Liver (tissue), 9 donors: ENCODE results near the gene NR2F1. TPM values are rescaled to one million over a fixed set of nuclear protein-coding genes. Genes with fewer than 3 reads are reported as not detected.
A peak's percentile ranks its signal among the peaks of the same experiment; 100 is the strongest.

Experiments used
- DNase-seq: peaks from one replicate; pipeline ENCODE4 v3.0.0-alpha.2; 2017; ENCODE audit warnings: low spot score
- H3K27ac ChIP-seq, 2 donors: one replicate each; pipeline ENCODE4 v1.7.0; 2013; ENCODE audit warnings: inconsistent platforms in 2 of 2, low read length in 2 of 2, control low read depth in 1 of 2, low read depth in 1 of 2, mild to moderate bottlenecking in 1 of 2
- H3K27me3 ChIP-seq, 4 donors: one replicate each; pipeline versions ENCODE4 v1.6.1 to v1.7.0; 2013; ENCODE audit warnings: low read length in 3 of 4, inconsistent platforms in 1 of 4, mild to moderate bottlenecking in 1 of 4, moderate library complexity in 1 of 4; ENCODE audit not compliant: control insufficient read depth in 4 of 4, insufficient read depth in 4 of 4
- H3K36me3 ChIP-seq, 4 donors: one replicate each; pipeline versions ENCODE4 v1.6.1 to v1.7.0; 2013; ENCODE audit warnings: low read length in 3 of 4, mild to moderate bottlenecking in 3 of 4, low read depth in 1 of 4, moderate library complexity in 1 of 4; ENCODE audit not compliant: control insufficient read depth in 4 of 4, insufficient read depth in 3 of 4
- H3K4me1 ChIP-seq, 4 donors: one replicate each; pipeline versions ENCODE4 v1.6.1 to v1.7.0; 2013; ENCODE audit warnings: low read length in 3 of 4, mild to moderate bottlenecking in 3 of 4, moderate library complexity in 1 of 4; ENCODE audit not compliant: control insufficient read depth in 4 of 4, insufficient read depth in 4 of 4
- H3K4me3 ChIP-seq, 3 donors: one replicate each; pipeline versions ENCODE4 v1.6.1 to v1.7.0; 2013; ENCODE audit warnings: low read length in 3 of 3, control low read depth in 1 of 3, low read depth in 1 of 3, mild to moderate bottlenecking in 1 of 3
- H3K9ac ChIP-seq, 2 donors: one replicate each; pipeline ENCODE4 v1.7.0; 2013; ENCODE audit warnings: low read length in 2 of 2, mild to moderate bottlenecking in 2 of 2, moderate library complexity in 2 of 2, control low read depth in 1 of 2, low read depth in 1 of 2
- H3K9me3 ChIP-seq, 4 donors: one replicate each; pipeline versions ENCODE4 v1.6.1 to v1.7.0; 2013; ENCODE audit warnings: low read length in 3 of 4; ENCODE audit not compliant: control insufficient read depth in 4 of 4
- ATF3 ChIP-seq: IDR thresholded peaks from 2 replicates; pipeline ENCODE4 v1.6.1; 2016; ENCODE audit warnings: antibody characterized with exemption
- CTCF ChIP-seq: fragments of 150-350 bp; IDR thresholded peaks from 2 replicates; pipeline ENCODE4 v1.5.1; 2017; ENCODE audit warnings: improper control_type of control experiment, low read depth, low read length; ENCODE audit not compliant: missing input control
- EGR1 ChIP-seq, 2 donors: IDR thresholded peaks; 2 replicates each; pipeline ENCODE4 v1.6.1; 2016 to 2018; ENCODE audit warnings: antibody characterized with exemption in 2 of 2, low read depth in 2 of 2
- FOXA1 ChIP-seq: IDR thresholded peaks from 2 replicates; pipeline ENCODE4 v1.6.1; 2016; ENCODE audit warnings: antibody characterized with exemption
- FOXA2 ChIP-seq: IDR thresholded peaks from 2 replicates; pipeline ENCODE4 v1.6.1; 2016; ENCODE audit warnings: antibody characterized with exemption
- GABPA ChIP-seq, 2 donors: IDR thresholded peaks in 1 of 2; conservative IDR thresholded peaks in 1 of 2; 2 replicates each; pipeline ENCODE4 v1.6.1; 2016; ENCODE audit warnings: antibody characterized with exemption in 2 of 2, mild to moderate bottlenecking in 1 of 2, moderate library complexity in 1 of 2
- HNF4G ChIP-seq: IDR thresholded peaks from 2 replicates; pipeline ENCODE4 v1.6.1; 2016; ENCODE audit warnings: antibody characterized with exemption
- JUND ChIP-seq, 2 donors: IDR thresholded peaks; 2 replicates each; pipeline ENCODE4 v1.6.1; 2016; ENCODE audit warnings: antibody characterized with exemption in 2 of 2
- MAX ChIP-seq: IDR thresholded peaks from 2 replicates; pipeline ENCODE4 v1.6.1; 2016; ENCODE audit warnings: antibody characterized with exemption
- NR2F2 ChIP-seq: IDR thresholded peaks from 2 replicates; pipeline ENCODE4 v1.6.1; 2016; ENCODE audit warnings: antibody characterized with exemption
- RAD21 ChIP-seq, 2 donors: IDR thresholded peaks; 2 replicates each; pipeline ENCODE4 v1.6.1; 2016; ENCODE audit warnings: antibody characterized with exemption in 2 of 2, mild to moderate bottlenecking in 2 of 2
- RXRA ChIP-seq, 2 donors: IDR thresholded peaks; 2 replicates each; pipeline ENCODE4 v1.6.1; 2017 to 2018; ENCODE audit warnings: antibody characterized with exemption in 2 of 2, mild to moderate bottlenecking in 1 of 2
- SP1 ChIP-seq: IDR thresholded peaks from 2 replicates; pipeline ENCODE4 v1.6.1; 2018; ENCODE audit warnings: antibody characterized with exemption, mild to moderate bottlenecking
- TAF1 ChIP-seq: conservative IDR thresholded peaks from 2 replicates; pipeline ENCODE4 v1.6.1; 2016; ENCODE audit warnings: antibody characterized with exemption, mild to moderate bottlenecking
- YY1 ChIP-seq: IDR thresholded peaks from 2 replicates; pipeline ENCODE4 v1.6.1; 2016; ENCODE audit warnings: antibody characterized with exemption, mild to moderate bottlenecking
- WGBS: extraction: QIAGEN DNeasy Blood & Tissue Kit; methylation state at CpG from one replicate; pipeline ENCODE4 v1.1.7; 2013; 5-methylcytosine and 5-hydroxymethylcytosine counted together
- polyA plus RNA-seq, 2 donors: library from polyadenylated mRNA; stranded (reverse) in 1 of 2; unstranded in 1 of 2; fragments of 200-250 nt in 1 of 2; fragments of >200 nt in 1 of 2; fragmentation: Nextera tagmentation in 1 of 2; extraction: Ambion mirVana in 1 of 2; gene quantifications; one replicate each; pipeline versions ENCODE4 v1.2.1 to v1.2.3, GENCODE V29; 2013 to 2015
- total RNA-seq, 2 donors: library from RNA; depleted of rRNA; stranded (reverse); fragments of >200 nt; gene quantifications; one replicate each; pipeline ENCODE4 v1.2.3, GENCODE V29; 2014
- TF ChIP-seq, protein P1 (sequence below): IDR thresholded peaks from 2 replicates; pipeline ENCODE4 v1.6.1; 2016; ENCODE audit warnings: antibody characterized with exemption, mild to moderate bottlenecking
- donor health status: healthy.
- donor health status: healthy.
- donor health status: healthy.
- donor health status: healthy.
- donor health status: healthy.

NR2F1 gene
- total and polyA plus RNA-seq, 4 donors: 3.9 to 13.0 (median 10.6) TPM

- TF ChIP-seq RAD21 (IDR thresholded peaks at IDR 0.05): no peak
- TF ChIP-seq HNF4G: no peak
- no peak for TF ChIP-seq YY1
- no peak for TF ChIP-seq GABPA (IDR thresholded peaks at IDR 0.05 in 1 of 2, conservative IDR thresholded peaks at IDR 0.05 in 1 of 2)
- TF ChIP-seq, protein P1, sequence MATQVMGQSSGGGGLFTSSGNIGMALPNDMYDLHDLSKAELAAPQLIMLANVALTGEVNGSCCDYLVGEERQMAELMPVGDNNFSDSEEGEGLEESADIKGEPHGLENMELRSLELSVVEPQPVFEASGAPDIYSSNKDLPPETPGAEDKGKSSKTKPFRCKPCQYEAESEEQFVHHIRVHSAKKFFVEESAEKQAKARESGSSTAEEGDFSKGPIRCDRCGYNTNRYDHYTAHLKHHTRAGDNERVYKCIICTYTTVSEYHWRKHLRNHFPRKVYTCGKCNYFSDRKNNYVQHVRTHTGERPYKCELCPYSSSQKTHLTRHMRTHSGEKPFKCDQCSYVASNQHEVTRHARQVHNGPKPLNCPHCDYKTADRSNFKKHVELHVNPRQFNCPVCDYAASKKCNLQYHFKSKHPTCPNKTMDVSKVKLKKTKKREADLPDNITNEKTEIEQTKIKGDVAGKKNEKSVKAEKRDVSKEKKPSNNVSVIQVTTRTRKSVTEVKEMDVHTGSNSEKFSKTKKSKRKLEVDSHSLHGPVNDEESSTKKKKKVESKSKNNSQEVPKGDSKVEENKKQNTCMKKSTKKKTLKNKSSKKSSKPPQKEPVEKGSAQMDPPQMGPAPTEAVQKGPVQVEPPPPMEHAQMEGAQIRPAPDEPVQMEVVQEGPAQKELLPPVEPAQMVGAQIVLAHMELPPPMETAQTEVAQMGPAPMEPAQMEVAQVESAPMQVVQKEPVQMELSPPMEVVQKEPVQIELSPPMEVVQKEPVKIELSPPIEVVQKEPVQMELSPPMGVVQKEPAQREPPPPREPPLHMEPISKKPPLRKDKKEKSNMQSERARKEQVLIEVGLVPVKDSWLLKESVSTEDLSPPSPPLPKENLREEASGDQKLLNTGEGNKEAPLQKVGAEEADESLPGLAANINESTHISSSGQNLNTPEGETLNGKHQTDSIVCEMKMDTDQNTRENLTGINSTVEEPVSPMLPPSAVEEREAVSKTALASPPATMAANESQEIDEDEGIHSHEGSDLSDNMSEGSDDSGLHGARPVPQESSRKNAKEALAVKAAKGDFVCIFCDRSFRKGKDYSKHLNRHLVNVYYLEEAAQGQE: no peak
- TF ChIP-seq RXRA (IDR thresholded peaks at IDR 0.05): no peak
- no peak for TF ChIP-seq MAX
- TF ChIP-seq SP1: no peak
- no peak for TF ChIP-seq NR2F2
- TF ChIP-seq ATF3: no peak
- TF ChIP-seq EGR1 (IDR thresholded peaks at IDR 0.05; ENCODE audit: low read depth in 2 of 2): no peak
- no peak for TF ChIP-seq JUND (IDR thresholded peaks at IDR 0.05)
- no peak for TF ChIP-seq FOXA2
- no peak for TF ChIP-seq TAF1
- TF ChIP-seq CTCF: no peak
- Histone ChIP-seq H3K27me3 (peaks cover 0 to 16% (median 16%) of the 10 kb centered on the region in 4 donors), H3K9me3 (no peaks in the 10 kb centered on the region), H3K27ac (no peak overlapping the region), H3K4me3 (no peak overlapping the region), H3K4me1 (peaks cover 8 to 18% (median 12%) of the 10 kb centered on the region in 4 donors), H3K9ac (no peak overlapping the region), H3K36me3 (no peaks in the 10 kb centered on the region)
- no peak for DNase-seq
- WGBS: 67% methylated on average over 13 of the region's 13 CpGs
These were observed 13.5 kb upstream of the NR2F1 start for GRCh38 chr5:93569300-93570160.

GRCh38 chr5:93570294-93571113, 12.5 kb upstream of the NR2F1 start:
- no peaks in the 10 kb centered on the region for H3K9me3 ChIP-seq
- no peak for DNase-seq
- no peak overlapping the region for H3K9ac ChIP-seq
- 27% methylated on average over 70 of the region's 70 CpGs for WGBS
- peaks cover 0 to 16% (median 16%) of the 10 kb centered on the region in 4 donors for H3K27me3 ChIP-seq
- peaks cover 8 to 18% (median 12%) of the 10 kb centered on the region in 4 donors for H3K4me1 ChIP-seq
- peak overlapping the region in 1 of 3 donors; percentile 27 for H3K4me3 ChIP-seq
- no peaks in the 10 kb centered on the region for H3K36me3 ChIP-seq
- H3K27ac ChIP-seq: no peak overlapping the region
- TF ChIP-seq CTCF (no peak), JUND (IDR thresholded peaks at IDR 0.05) (no peak), ATF3 (no peak), MAX (no peak), FOXA1 (no peak), SP1 (no peak), YY1 (no peak), FOXA2 (no peak), GABPA (IDR thresholded peaks at IDR 0.05 in 1 of 2, conservative IDR thresholded peaks at IDR 0.05 in 1 of 2) (no peak)
- TF ChIP-seq, protein P1: no peak
